Panc1 (cell line): ENCODE results near the gene HMGCLL1. TPM values are rescaled to one million over a fixed set of nuclear protein-coding genes. Genes with fewer than 3 reads are reported as not detected.

Source experiments
- ATAC-seq: fragments of 200-7000 bp; cut with Tn5 transposase; 2 replicates; pipeline ENCODE4 v1.9.1; 2020; ENCODE audit warnings: mild to moderate bottlenecking, moderate library complexity
- BruUV-seq: library from RNA; stranded (reverse); fragments of 400-500 nt; replicated peaks from 2 replicates; lab custom pipeline; 2021; lab: Mats Ljungman, UMichigan
- CTCF ChIA-PET: fragments of 300-600 bp; sonication (Branson Sonifier 250); formaldehyde crosslinking; loops from one replicate; lab custom pipeline; 2022; ENCODE audit warnings: antibody characterized with exemption; lab: Charles Lee
- POLR2A ChIA-PET: fragments of 300-600 bp; sonication (Branson Sonifier 250); formaldehyde crosslinking; loops from one replicate; lab custom pipeline; 2022; ENCODE audit warnings: antibody characterized with exemption; lab: Charles Lee
- DNase-seq: peaks from one replicate; pipeline ENCODE4 v3.0.0-alpha.2; 2010; ENCODE audit warnings: low read depth, low spot score
- H3K27ac ChIP-seq: 2 replicates; pipeline ENCODE4 v1.5.1; 2011; ENCODE audit warnings: mild to moderate bottlenecking, low read length, inconsistent platforms
- H3K27me3 ChIP-seq: fragments of 200-500 bp; sonication (Bioruptor generic); 2 replicates; pipeline ENCODE4 v1.6.0; 2014; ENCODE audit warnings: low read length, inconsistent platforms; ENCODE audit not compliant: control insufficient read depth, insufficient read depth
- H3K36me3 ChIP-seq: fragments of 200-500 bp; sonication (Bioruptor generic); 2 replicates; pipeline ENCODE4 v1.5.1; 2014; ENCODE audit warnings: inconsistent platforms, mild to moderate bottlenecking, low read length, moderate library complexity; ENCODE audit not compliant: control insufficient read depth, insufficient read depth
- H3K4me1 ChIP-seq: 2 replicates; pipeline ENCODE4 v1.5.1; 2011; ENCODE audit warnings: inconsistent platforms, mild to moderate bottlenecking, low read length, moderate library complexity; ENCODE audit not compliant: control insufficient read depth, insufficient read depth
- H3K4me3 ChIP-seq, 2 experiments: 2 replicates each; pipeline ENCODE4 v1.5.1; 2011 to 2012; ENCODE audit warnings: low read depth in 2 of 2, low read length in 2 of 2, mild to moderate bottlenecking in 2 of 2, inconsistent platforms in 1 of 2, moderate library complexity in 1 of 2
- H3K9me3 ChIP-seq: fragments of 200-500 bp; sonication (Bioruptor generic); 2 replicates; pipeline ENCODE4 v1.5.1; 2014; ENCODE audit warnings: low read depth, mild to moderate bottlenecking, inconsistent platforms, low read length, moderate library complexity; ENCODE audit not compliant: control insufficient read depth, insufficient read depth
- CTCF ChIP-seq: fragments of 450-650 bp; IDR thresholded peaks from 2 replicates; pipeline ENCODE4 v1.5.1; 2017; ENCODE audit warnings: mild to moderate bottlenecking
- POLR2AphosphoS5 ChIP-seq: IDR thresholded peaks from 2 replicates; pipeline ENCODE4 v1.6.1; 2012; ENCODE audit warnings: mild to moderate bottlenecking, low read depth, low read length, moderate library complexity
- REST ChIP-seq, 2 experiments: IDR thresholded peaks; 2 replicates each; pipeline ENCODE4 v1.6.1; 2011 to 2012; ENCODE audit warnings: low read depth in 2 of 2, control low read depth in 1 of 2, low read length in 1 of 2, mild to moderate bottlenecking in 1 of 2, moderate library complexity in 1 of 2; ENCODE audit not compliant: insufficient read depth in 1 of 2
- SIN3A ChIP-seq: IDR thresholded peaks from 2 replicates; pipeline ENCODE4 v1.6.1; 2012; ENCODE audit warnings: low read depth, mild to moderate bottlenecking, low read length, moderate library complexity, borderline replicate concordance; ENCODE audit not compliant: insufficient read depth
- TCF7L2 ChIP-seq: IDR thresholded peaks from 2 replicates; pipeline ENCODE4 v1.6.1; 2011; ENCODE audit warnings: mild to moderate bottlenecking, low read depth, low read length, inconsistent platforms
- in situ Hi-C: cut with HindIII; loops from 2 replicates; pipeline ENCODE4 v1.10.0; 2016; ENCODE audit warnings: low sequenced_read_pairs, low pct_unique_long_range_greater_than_20kb
- intact Hi-C: fragments of 100-400 bp; cut with micrococcal nuclease; formaldehyde crosslinking; loops from one replicate; pipeline ENCODE4 v1.10.0; 2022; ENCODE audit not compliant: unreplicated experiment
- total RNA-seq: library from RNA; stranded (reverse); gene quantifications from one replicate; pipeline ENCODE4 v1.2.1, GENCODE V29; 2021; ENCODE audit not compliant: unreplicated experiment

Gene HMGCLL1
- total RNA-seq, 1 experiment from 2014 or later = not detected

GRCh38 chr6:55604021-55604420 lies 25.0 kb upstream of the HMGCLL1 start:
- in situ Hi-C loops = no loop called here
- CTCF ChIA-PET = no interaction called here
- intact Hi-C loops = no loop called here
- ATAC-seq = no peak
- TF ChIP-seq REST (IDR thresholded peaks at IDR 0.05; ENCODE audit: insufficient read depth in 1 of 2, low read depth in 2 of 2, low read length in 1 of 2) = no peak
- TF ChIP-seq SIN3A = no peak
- no peak for TF ChIP-seq TCF7L2
- TF ChIP-seq CTCF = no peak
- no peak for TF ChIP-seq POLR2AphosphoS5
- no TSS peak for BruUV-seq
- Histone ChIP-seq H3K4me1 (no peaks in the 10 kb centered on the region), H3K4me3 (no peak overlapping the region), H3K36me3 (no peaks in the 10 kb centered on the region; the same call in 1 of the 2 replicates), H3K27me3 (no peaks in the 10 kb centered on the region), H3K9me3 (no peaks in the 10 kb centered on the region), H3K27ac (no peak overlapping the region; the same call in 1 of the 2 replicates)
- POLR2A ChIA-PET = no interaction called here
- DNase-seq = no peak

GRCh38 chr6:55601120-55601519 lies 22.1 kb upstream of the HMGCLL1 start:
- intact Hi-C loops = no loop called here
- Histone ChIP-seq H3K4me3 (no peak overlapping the region), H3K4me1 (no peaks in the 10 kb centered on the region), H3K9me3 (no peaks in the 10 kb centered on the region), H3K27me3 (no peaks in the 10 kb centered on the region), H3K27ac (no peak overlapping the region), H3K36me3 (no peaks in the 10 kb centered on the region; the same call in 1 of the 2 replicates)
- BruUV-seq = no TSS peak
- ATAC-seq = no peak
- no peak for DNase-seq
- TF ChIP-seq SIN3A (no peak), TCF7L2 (no peak), CTCF (no peak), REST (IDR thresholded peaks at IDR 0.05; ENCODE audit: insufficient read depth in 1 of 2, low read depth in 2 of 2, low read length in 1 of 2) (no peak), POLR2AphosphoS5 (no peak)
- CTCF ChIA-PET = no interaction called here
- in situ Hi-C loops = no loop called here
- POLR2A ChIA-PET = no interaction called here
